Stomach (tissue), 9 donors: Measurements from ENCODE around the gene TRIM27. TPM values are rescaled to one million over a fixed set of nuclear protein-coding genes. Genes with fewer than 3 reads are reported as not detected.
"Not testable (repeated sequence)": the region's sequence is repeated elsewhere in the genome, so short reads cannot be mapped to it uniquely, and the experiment has no call there.

Experiments used
- DNase-seq, 2 donors: peaks; one replicate each; pipeline versions ENCODE4 v3.0.0 to v3.0.0-alpha.2; 2013 to 2019
- H3K27ac ChIP-seq, 5 donors: fragments of 200-600 bp in 4 of 5; sonication (generic) in 4 of 5; one replicate each; pipeline ENCODE4 v1.5.1; 2013 to 2019; ENCODE audit warnings: mild to moderate bottlenecking in 1 of 5, moderate library complexity in 1 of 5
- H3K27me3 ChIP-seq, 3 donors: fragments of 200-600 bp; sonication (generic); one replicate each; pipeline ENCODE4 v1.5.1; 2017 to 2019; ENCODE audit warnings: mixed run types in 1 of 3
- H3K36me3 ChIP-seq, 4 donors: fragments of 200-600 bp; sonication (generic); 1 replicate in 3 of 4; 2 replicates in 1 of 4; pipeline ENCODE4 v1.5.1; 2016 to 2019
- H3K4me1 ChIP-seq, 4 donors: fragments of 200-600 bp; sonication (generic); one replicate each; pipeline ENCODE4 v1.5.1; 2016 to 2019
- H3K4me3 ChIP-seq, 4 donors: fragments of 200-600 bp; sonication (generic) in 3 of 4; one replicate each; pipeline ENCODE4 v1.5.1; 2016 to 2019; ENCODE audit warnings: mild to moderate bottlenecking in 1 of 4
- H3K9me3 ChIP-seq, 4 donors: fragments of 200-600 bp; sonication (generic); one replicate each; pipeline ENCODE4 v1.5.1; 2016 to 2019
- EP300 ChIP-seq: sonication (generic); formaldehyde crosslinking; IDR thresholded peaks from one replicate; pipeline ENCODE4 v1.6.1; 2017; ENCODE audit warnings: antibody characterized with exemption
- POLR2A ChIP-seq, 4 donors: fragments of 450-650 bp; IDR thresholded peaks; one replicate each; pipeline ENCODE4 v1.6.1; 2016; ENCODE audit warnings: antibody characterized with exemption in 4 of 4, control low read depth in 2 of 4, mild to moderate bottlenecking in 1 of 4, moderate library complexity in 1 of 4
- POLR2AphosphoS5 ChIP-seq, 3 donors: sonication (generic); formaldehyde crosslinking; IDR thresholded peaks; one replicate each; pipeline ENCODE4 v1.6.1; 2016; ENCODE audit warnings: antibody characterized with exemption in 3 of 3
- WGBS, 5 donors: extraction: QIAGEN DNeasy Blood & Tissue Kit in 3 of 5; methylation state at CpG; one replicate each; pipeline versions ENCODE4 v1.1.5 to v1.1.7; 2013 to 2018; 5-methylcytosine and 5-hydroxymethylcytosine counted together
- intact Hi-C: fragments of 100-400 bp; cut with DNase I; formaldehyde crosslinking; loops from one replicate; pipeline ENCODE4 v1.15.1; 2023; ENCODE audit warnings: low total_unique reads
- polyA plus RNA-seq, 3 donors: library from polyadenylated mRNA; stranded (reverse); fragments of 200-250 nt; gene quantifications; one replicate each; pipeline ENCODE4 v1.2.3, GENCODE V29; 2013
- total RNA-seq, 5 donors: library from RNA; depleted of rRNA; stranded (reverse); fragments of >200 nt; gene quantifications; one replicate each; pipeline versions ENCODE4 v1.1.0 to v1.2.3, GENCODE V29; 2014 to 2016
- TF ChIP-seq, protein P1 (sequence below), 7 experiments: fragments of 450-650 bp in 4 of 7; fragments of 200-600 bp in 3 of 7; sonication (generic) in 3 of 7; IDR thresholded peaks; one replicate each; pipeline ENCODE4 v1.5.1; 2016 to 2019; ENCODE audit warnings: antibody characterized with exemption in 7 of 7, control low read depth in 2 of 7, mild to moderate bottlenecking in 1 of 7
- donor health status: healthy with polysubstance abuse.
- donor health status: Bipolar disorder and iron deficiency.
- donor health status: healthy.

Gene TRIM27
- total and polyA plus RNA-seq, 8 donors = 24.2 to 102 (median 59.5) TPM

DNA sequence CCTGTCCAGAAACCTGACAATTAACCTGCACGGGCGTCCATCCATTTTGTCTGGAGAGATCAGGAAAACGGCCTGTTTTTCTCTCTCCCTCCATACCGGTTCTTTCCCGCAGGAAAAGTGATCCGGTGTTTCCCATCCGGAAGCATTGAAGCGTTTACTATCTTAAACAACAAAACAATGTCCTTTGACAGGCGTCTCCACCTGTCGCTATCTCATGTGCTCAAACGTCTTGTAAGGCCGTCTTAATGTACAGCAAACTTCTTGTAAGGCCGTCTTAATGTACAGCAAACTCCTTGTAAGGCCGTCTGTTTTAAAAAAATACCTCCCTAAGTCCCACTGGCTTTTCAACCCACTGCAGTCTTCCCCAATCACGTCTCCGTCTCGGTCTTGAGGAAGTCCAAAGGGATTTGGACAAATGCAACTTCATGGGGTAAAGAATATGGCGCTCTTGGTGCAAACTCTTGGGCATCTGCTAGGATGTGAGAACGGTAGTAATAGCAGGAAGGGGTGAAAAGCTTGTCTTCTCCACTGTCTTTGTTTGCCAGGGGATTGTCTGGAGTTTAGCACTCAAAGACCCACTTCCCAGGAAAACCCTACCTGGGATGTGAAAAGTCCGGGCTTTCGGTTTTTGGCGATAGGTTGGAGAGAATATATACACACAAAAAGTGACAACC, 29.9 kb upstream of the TRIM27 start:
- Histone ChIP-seq H3K27ac (no peak overlapping the region), H3K27me3 (peaks cover 0 to 33% (median 15%) of the 10 kb centered on the region in 3 donors), H3K9me3 (no peaks in the 10 kb centered on the region), H3K36me3 (no peaks in the 10 kb centered on the region), H3K4me1 (peaks cover 0 to 19% (median 6%) of the 10 kb centered on the region in 4 donors), H3K4me3 (peak overlapping the region; percentile 9 to 34 (median 32))
- DNase-seq = peak in 1 of 2 donors; percentile 26
- intact Hi-C loops = no loop called here
- WGBS, 5 donors = 3 to 8% (median 5%) methylated on average over 21 to 22 of the region's 22 CpGs
- TF ChIP-seq POLR2A (IDR thresholded peaks at IDR 0.05) = no peak
- no peak for TF ChIP-seq POLR2AphosphoS5 (IDR thresholded peaks at IDR 0.05)
- TF ChIP-seq EP300 = no peak
- TF ChIP-seq, protein P1, sequence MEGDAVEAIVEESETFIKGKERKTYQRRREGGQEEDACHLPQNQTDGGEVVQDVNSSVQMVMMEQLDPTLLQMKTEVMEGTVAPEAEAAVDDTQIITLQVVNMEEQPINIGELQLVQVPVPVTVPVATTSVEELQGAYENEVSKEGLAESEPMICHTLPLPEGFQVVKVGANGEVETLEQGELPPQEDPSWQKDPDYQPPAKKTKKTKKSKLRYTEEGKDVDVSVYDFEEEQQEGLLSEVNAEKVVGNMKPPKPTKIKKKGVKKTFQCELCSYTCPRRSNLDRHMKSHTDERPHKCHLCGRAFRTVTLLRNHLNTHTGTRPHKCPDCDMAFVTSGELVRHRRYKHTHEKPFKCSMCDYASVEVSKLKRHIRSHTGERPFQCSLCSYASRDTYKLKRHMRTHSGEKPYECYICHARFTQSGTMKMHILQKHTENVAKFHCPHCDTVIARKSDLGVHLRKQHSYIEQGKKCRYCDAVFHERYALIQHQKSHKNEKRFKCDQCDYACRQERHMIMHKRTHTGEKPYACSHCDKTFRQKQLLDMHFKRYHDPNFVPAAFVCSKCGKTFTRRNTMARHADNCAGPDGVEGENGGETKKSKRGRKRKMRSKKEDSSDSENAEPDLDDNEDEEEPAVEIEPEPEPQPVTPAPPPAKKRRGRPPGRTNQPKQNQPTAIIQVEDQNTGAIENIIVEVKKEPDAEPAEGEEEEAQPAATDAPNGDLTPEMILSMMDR (IDR thresholded peaks at IDR 0.05) = no peak

DNA sequence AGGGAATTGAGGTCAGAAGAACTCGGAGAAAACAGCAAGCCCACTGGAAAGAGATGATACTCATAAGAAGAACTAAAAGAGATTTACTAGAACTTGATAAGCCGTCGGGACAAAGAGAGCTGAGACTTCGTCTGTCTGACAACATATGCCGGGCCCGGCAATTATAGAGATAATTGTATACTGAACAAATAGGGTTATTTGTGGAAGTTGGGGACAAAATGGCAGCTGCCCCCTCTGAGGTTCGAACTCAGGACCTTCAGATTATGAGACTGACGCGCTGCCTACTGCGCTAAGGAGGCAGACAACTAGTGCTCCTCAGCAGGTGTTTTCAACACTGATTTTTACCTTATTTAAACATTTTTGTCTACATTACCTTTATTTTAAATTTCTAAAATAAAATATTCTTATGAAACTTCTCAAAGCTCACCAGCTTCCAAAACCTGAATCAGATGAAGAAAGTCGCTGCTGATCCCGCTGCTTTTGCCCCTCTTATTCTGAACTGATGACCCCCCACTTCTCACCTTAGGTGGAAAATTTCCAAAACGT, 29.3 kb upstream of the TRIM27 start:
- intact Hi-C loops = no loop called here
- Histone ChIP-seq H3K9me3 (no peaks in the 10 kb centered on the region), H3K36me3 (no peaks in the 10 kb centered on the region), H3K27ac (no peak overlapping the region), H3K4me1 (peaks cover 0 to 19% (median 6%) of the 10 kb centered on the region in 4 donors), H3K4me3 (peak overlapping the region; percentile 9 to 34 (median 32)), H3K27me3 (peaks cover 0 to 31% (median 15%) of the 10 kb centered on the region in 3 donors)
- TF ChIP-seq POLR2A (IDR thresholded peaks at IDR 0.05) = no peak
- TF ChIP-seq, protein P1 (IDR thresholded peaks at IDR 0.05) = no peak
- TF ChIP-seq EP300 = no peak
- no peak for TF ChIP-seq POLR2AphosphoS5 (IDR thresholded peaks at IDR 0.05)
- 11 to 18% (median 14%) methylated on average over 13 of the region's 13 CpGs for WGBS, 5 donors
- DNase-seq = peak in 1 of 2 donors; percentile 65

DNA sequence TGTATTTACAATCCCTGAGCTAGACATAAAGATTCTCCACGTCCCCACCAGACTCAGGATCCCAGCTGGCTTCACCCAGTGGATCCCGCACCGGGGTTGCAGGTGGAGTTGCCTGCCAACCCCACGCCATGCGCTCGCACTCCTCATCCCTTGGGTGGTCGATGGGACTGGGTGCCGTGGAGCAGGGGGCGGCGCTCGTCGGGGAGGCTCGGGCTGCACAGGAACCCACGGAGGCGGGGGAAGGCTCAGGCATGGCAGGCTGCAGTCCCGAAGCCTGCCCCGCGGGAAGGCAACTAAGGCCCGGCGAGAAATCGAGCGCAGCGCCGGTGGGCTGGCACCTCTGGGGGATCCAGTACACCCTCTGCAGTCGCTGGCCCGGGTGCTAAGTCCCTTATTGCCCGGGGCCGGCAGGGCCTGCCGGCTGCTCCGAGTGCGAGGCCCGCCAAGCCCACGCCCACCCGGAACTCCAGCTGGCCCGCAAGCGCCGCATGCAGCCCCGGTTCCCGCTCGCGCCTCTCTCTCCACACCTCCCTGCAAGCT, 25.9 kb upstream of the TRIM27 start:
- H3K27ac ChIP-seq, H3K4me3 ChIP-seq, H3K36me3 ChIP-seq, H3K9me3 ChIP-seq, intact Hi-C loops, DNase-seq: not testable (repeated sequence)
- Histone ChIP-seq H3K4me1 (peaks cover 0 to 23% (median 6%) of the 10 kb centered on the region in 4 donors), H3K27me3 (peaks cover 0 to 13% (median 10%) of the 10 kb centered on the region in 3 donors)
- 94 to 97% (median 95%) methylated on average over 6 to 41 of the region's 41 CpGs for WGBS, 5 donors

DNA sequence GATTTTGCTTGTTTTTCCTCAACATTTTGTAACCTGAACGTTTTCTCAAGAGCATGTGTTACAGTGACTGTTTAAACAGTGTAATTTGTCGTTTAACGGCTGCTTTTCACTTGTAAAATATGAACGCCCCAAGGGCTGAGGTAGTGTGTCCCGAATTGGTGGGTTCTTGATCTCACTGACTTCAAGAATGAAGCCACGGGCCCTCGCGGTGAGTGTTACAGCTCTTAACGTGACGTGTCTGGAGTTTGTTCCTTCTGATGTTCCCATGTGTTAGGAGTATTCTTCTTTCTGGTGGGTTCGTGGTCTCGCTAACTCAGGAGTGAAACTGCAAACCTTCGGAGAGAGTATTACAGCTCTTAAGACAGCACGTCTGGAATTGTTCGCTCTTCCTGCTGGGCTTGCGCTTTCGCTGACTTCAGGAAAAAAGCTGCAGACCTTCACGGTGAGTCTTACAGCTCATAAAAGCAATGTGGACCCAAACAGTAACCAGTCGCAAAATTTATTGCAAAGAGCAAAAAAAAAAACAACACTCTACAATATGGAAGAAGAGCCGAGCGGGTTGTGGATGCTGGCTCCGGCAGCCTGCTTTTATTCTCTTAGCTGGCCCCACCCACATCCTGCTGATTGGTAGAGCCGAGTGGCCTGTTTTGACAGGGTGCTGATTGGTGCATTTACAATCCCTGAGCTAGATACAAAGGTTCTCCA, 25.1 kb upstream of the TRIM27 start:
- H3K36me3 ChIP-seq = no peaks in the 10 kb centered on the region
- peaks cover 0 to 5% (median 2%) of the 10 kb centered on the region in 3 donors for H3K27me3 ChIP-seq
- 80 to 87% (median 83%) methylated on average over 23 of the region's 23 CpGs for WGBS, 5 donors
- H3K4me1 ChIP-seq = peaks cover 4 to 17% (median 8%) of the 10 kb centered on the region in 4 donors
- H3K27ac ChIP-seq = no peak overlapping the region
- DNase-seq = no peak
- TF ChIP-seq, protein P1 (IDR thresholded peaks at IDR 0.05) = no peak
- TF ChIP-seq POLR2A (IDR thresholded peaks at IDR 0.05) (no peak), EP300 (no peak), POLR2AphosphoS5 (IDR thresholded peaks at IDR 0.05) (no peak)
- H3K9me3 ChIP-seq = no peaks in the 10 kb centered on the region
- H3K4me3 ChIP-seq = no peak overlapping the region
- intact Hi-C loops = no loop called here
